ENCODE data around the gene LRRIQ4. TPM values are rescaled to one million over a fixed set of nuclear protein-coding genes. Genes with fewer than 3 reads are reported as not detected.

LRRIQ4 gene
- total and polyA plus RNA-seq, 4 donors: 0.09 TPM; not detected in 3

- Histone ChIP-seq H3K9ac (ENCODE audit: low read depth in 1 of 2, low read length in 2 of 2) (no peak overlapping the region), H3K36me3 (ENCODE audit: control insufficient read depth in 4 of 4, insufficient read depth in 3 of 4, low read depth in 1 of 4, low read length in 3 of 4) (no peaks in the 10 kb centered on the region), H3K27ac (ENCODE audit: low read depth in 1 of 2, low read length in 2 of 2) (no peak overlapping the region), H3K27me3 (ENCODE audit: control insufficient read depth in 4 of 4, insufficient read depth in 4 of 4, low read length in 3 of 4) (no peaks in the 10 kb centered on the region), H3K4me1 (ENCODE audit: control insufficient read depth in 4 of 4, insufficient read depth in 4 of 4, low read length in 3 of 4) (no peaks in the 10 kb centered on the region), H3K9me3 (ENCODE audit: control insufficient read depth in 4 of 4, low read length in 3 of 4) (no peaks in the 10 kb centered on the region), H3K4me3 (ENCODE audit: low read depth in 1 of 3, low read length in 3 of 3) (no peak overlapping the region)
- TF ChIP-seq CTCF (IDR thresholded peaks at IDR 0.05; ENCODE audit: low read depth, low read length, missing input control) (no peak), SP1 (IDR thresholded peaks at IDR 0.05) (no peak), JUND (IDR thresholded peaks at IDR 0.05) (no peak), REST (IDR thresholded peaks at IDR 0.05) (no peak), NR2F2 (IDR thresholded peaks at IDR 0.05) (no peak), GABPA (IDR thresholded peaks at IDR 0.05 in 1 of 2, conservative IDR thresholded peaks at IDR 0.05 in 1 of 2) (no peak), HNF4G (IDR thresholded peaks at IDR 0.05) (no peak), ATF3 (IDR thresholded peaks at IDR 0.05) (no peak), RAD21 (IDR thresholded peaks at IDR 0.05) (no peak), MAX (IDR thresholded peaks at IDR 0.05) (no peak), FOXA1 (IDR thresholded peaks at IDR 0.05) (no peak), HNF4A (conservative IDR thresholded peaks at IDR 0.05) (no peak)
- no peak for DNase-seq (ENCODE audit: low spot score)
- 84% methylated on average over 5 of the region's 5 CpGs for WGBS
Measured at GRCh38 chr3:169836078-169836941, 23.6 kb downstream of the LRRIQ4 start.

- 91% methylated on average over 3 of the region's 3 CpGs for WGBS
- H3K27me3 ChIP-seq (ENCODE audit: control insufficient read depth in 4 of 4, insufficient read depth in 4 of 4, low read length in 3 of 4): no peaks in the 10 kb centered on the region
- H3K27ac ChIP-seq (ENCODE audit: low read depth in 1 of 2, low read length in 2 of 2): no peak overlapping the region
- no peaks in the 10 kb centered on the region for H3K4me1 ChIP-seq (ENCODE audit: control insufficient read depth in 4 of 4, insufficient read depth in 4 of 4, low read length in 3 of 4)
- H3K4me3 ChIP-seq (ENCODE audit: low read depth in 1 of 3, low read length in 3 of 3): no peak overlapping the region
- TF ChIP-seq HNF4G (IDR thresholded peaks at IDR 0.05): no peak
- no peak for TF ChIP-seq MAX (IDR thresholded peaks at IDR 0.05)
- no peak for TF ChIP-seq JUND (IDR thresholded peaks at IDR 0.05)
- TF ChIP-seq ATF3 (IDR thresholded peaks at IDR 0.05): no peak
- TF ChIP-seq SP1 (IDR thresholded peaks at IDR 0.05): no peak
- no peak for TF ChIP-seq HNF4A (conservative IDR thresholded peaks at IDR 0.05)
- no peak for TF ChIP-seq RXRA (IDR thresholded peaks at IDR 0.05)
- H3K9ac ChIP-seq (ENCODE audit: low read depth in 1 of 2, low read length in 2 of 2): no peak overlapping the region
- no peak for DNase-seq (ENCODE audit: low spot score)
- no peaks in the 10 kb centered on the region for H3K36me3 ChIP-seq (ENCODE audit: control insufficient read depth in 4 of 4, insufficient read depth in 3 of 4, low read depth in 1 of 4, low read length in 3 of 4)
- no peaks in the 10 kb centered on the region for H3K9me3 ChIP-seq (ENCODE audit: control insufficient read depth in 4 of 4, low read length in 3 of 4)
Measured at GRCh38 chr3:169836942-169837275, 24.2 kb downstream of the LRRIQ4 start.

Data from liver (tissue), 9 donors.